ENCODE measurements around the gene DCC.

Gene DCC

GRCh38 chr18:52936931-52937330 is 596.9 kb downstream of the DCC start:
- H3K36me3 ChIP-seq (replicated peaks; ENCODE audit: insufficient read depth, low read length) = no peaks in the 10 kb centered on the region
- no peaks in the 10 kb centered on the region for H3K27me3 ChIP-seq (replicated peaks; ENCODE audit: insufficient read depth, low read length)
- no peaks in the 10 kb centered on the region for H3F3A ChIP-seq (ENCODE audit: insufficient read depth, low read length)
- H3K9ac ChIP-seq (ENCODE audit: low read length) = no peak overlapping the region
- DNase-seq = no peak
- no peak overlapping the region for H3K4me2 ChIP-seq (ENCODE audit: low read depth, low read length)
- H3K4me1 ChIP-seq (ENCODE audit: low read length) = no peaks in the 10 kb centered on the region
- H2AFZ ChIP-seq (ENCODE audit: low read length) = no peak overlapping the region
- no peaks in the 10 kb centered on the region for H3K79me2 ChIP-seq (ENCODE audit: low read length)
- H3K27ac ChIP-seq (ENCODE audit: low read length) = no peak overlapping the region
- H3K9me2 ChIP-seq (replicated peaks; ENCODE audit: insufficient read depth, low read length) = no peaks in the 10 kb centered on the region
- H3K9me3 ChIP-seq (replicated peaks; ENCODE audit: insufficient read depth, low read length) = no peaks in the 10 kb centered on the region
- H3K4me3 ChIP-seq (ENCODE audit: low read length) = no peak overlapping the region
- no peaks in the 10 kb centered on the region for H4K20me1 ChIP-seq (ENCODE audit: insufficient read depth, low read length)
- no peak for TF ChIP-seq EZH2phosphoT487 (IDR thresholded peaks at IDR 0.05; ENCODE audit: low read length)
- TF ChIP-seq, protein P1, sequence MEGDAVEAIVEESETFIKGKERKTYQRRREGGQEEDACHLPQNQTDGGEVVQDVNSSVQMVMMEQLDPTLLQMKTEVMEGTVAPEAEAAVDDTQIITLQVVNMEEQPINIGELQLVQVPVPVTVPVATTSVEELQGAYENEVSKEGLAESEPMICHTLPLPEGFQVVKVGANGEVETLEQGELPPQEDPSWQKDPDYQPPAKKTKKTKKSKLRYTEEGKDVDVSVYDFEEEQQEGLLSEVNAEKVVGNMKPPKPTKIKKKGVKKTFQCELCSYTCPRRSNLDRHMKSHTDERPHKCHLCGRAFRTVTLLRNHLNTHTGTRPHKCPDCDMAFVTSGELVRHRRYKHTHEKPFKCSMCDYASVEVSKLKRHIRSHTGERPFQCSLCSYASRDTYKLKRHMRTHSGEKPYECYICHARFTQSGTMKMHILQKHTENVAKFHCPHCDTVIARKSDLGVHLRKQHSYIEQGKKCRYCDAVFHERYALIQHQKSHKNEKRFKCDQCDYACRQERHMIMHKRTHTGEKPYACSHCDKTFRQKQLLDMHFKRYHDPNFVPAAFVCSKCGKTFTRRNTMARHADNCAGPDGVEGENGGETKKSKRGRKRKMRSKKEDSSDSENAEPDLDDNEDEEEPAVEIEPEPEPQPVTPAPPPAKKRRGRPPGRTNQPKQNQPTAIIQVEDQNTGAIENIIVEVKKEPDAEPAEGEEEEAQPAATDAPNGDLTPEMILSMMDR (IDR thresholded peaks at IDR 0.05; ENCODE audit: low read length) = no peak
- no peak for TF ChIP-seq EZH2 (optimal IDR thresholded peaks at IDR 0.05; ENCODE audit: low read depth, low read length)

GRCh38 chr18:52937840-52938239 is 597.8 kb downstream of the DCC start:
- Histone ChIP-seq H3K4me2 (ENCODE audit: low read depth, low read length) (no peak overlapping the region), H3K4me1 (ENCODE audit: low read length) (no peaks in the 10 kb centered on the region), H3K79me2 (ENCODE audit: low read length) (no peaks in the 10 kb centered on the region), H3F3A (ENCODE audit: insufficient read depth, low read length) (no peaks in the 10 kb centered on the region), H3K9ac (ENCODE audit: low read length) (no peak overlapping the region), H4K20me1 (ENCODE audit: insufficient read depth, low read length) (no peaks in the 10 kb centered on the region), H3K4me3 (ENCODE audit: low read length) (no peak overlapping the region), H2AFZ (ENCODE audit: low read length) (no peak overlapping the region), H3K9me2 (replicated peaks; ENCODE audit: insufficient read depth, low read length) (no peaks in the 10 kb centered on the region), H3K9me3 (replicated peaks; ENCODE audit: insufficient read depth, low read length) (no peaks in the 10 kb centered on the region), H3K36me3 (replicated peaks; ENCODE audit: insufficient read depth, low read length) (no peaks in the 10 kb centered on the region), H3K27me3 (replicated peaks; ENCODE audit: insufficient read depth, low read length) (no peaks in the 10 kb centered on the region), H3K27ac (ENCODE audit: low read length) (no peak overlapping the region)
- DNase-seq = no peak
- TF ChIP-seq, protein P1 (IDR thresholded peaks at IDR 0.05; ENCODE audit: low read length) = no peak
- TF ChIP-seq EZH2phosphoT487 (IDR thresholded peaks at IDR 0.05; ENCODE audit: low read length) = no peak
- no peak for TF ChIP-seq EZH2 (optimal IDR thresholded peaks at IDR 0.05; ENCODE audit: low read depth, low read length)

DNA sequence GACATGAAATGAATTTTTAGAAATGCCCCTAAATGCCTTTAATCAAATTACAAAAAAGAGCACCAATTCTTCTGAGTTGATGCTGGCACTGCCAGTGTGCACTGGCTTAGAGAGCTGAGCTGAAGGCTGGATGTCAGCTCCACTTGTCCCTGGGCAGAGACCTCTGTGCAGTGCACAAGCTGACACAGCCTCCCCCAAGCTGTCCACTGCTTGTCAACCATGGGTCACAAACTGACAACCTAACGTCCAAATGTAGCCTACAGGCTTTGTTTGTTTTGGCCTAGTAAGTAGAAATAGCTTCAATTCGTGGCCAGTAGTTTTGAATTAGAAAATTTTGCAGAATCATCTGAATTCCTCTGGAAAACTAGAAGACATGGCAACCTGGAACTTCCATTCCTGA is 605.6 kb downstream of the DCC start:
- Histone ChIP-seq H3K4me1 (ENCODE audit: low read length) (no peaks in the 10 kb centered on the region), H3K9me3 (replicated peaks; ENCODE audit: insufficient read depth, low read length) (no peaks in the 10 kb centered on the region), H3K79me2 (ENCODE audit: low read length) (no peaks in the 10 kb centered on the region), H3K4me2 (ENCODE audit: low read depth, low read length) (no peak overlapping the region), H3K27me3 (replicated peaks; ENCODE audit: insufficient read depth, low read length) (no peaks in the 10 kb centered on the region), H2AFZ (ENCODE audit: low read length) (no peak overlapping the region), H3K9ac (ENCODE audit: low read length) (no peak overlapping the region), H3K36me3 (replicated peaks; ENCODE audit: insufficient read depth, low read length) (no peaks in the 10 kb centered on the region), H4K20me1 (ENCODE audit: insufficient read depth, low read length) (no peaks in the 10 kb centered on the region), H3K9me2 (replicated peaks; ENCODE audit: insufficient read depth, low read length) (no peaks in the 10 kb centered on the region), H3K4me3 (ENCODE audit: low read length) (no peak overlapping the region), H3K27ac (ENCODE audit: low read length) (no peak overlapping the region), H3F3A (ENCODE audit: insufficient read depth, low read length) (no peaks in the 10 kb centered on the region)
- no peak for DNase-seq
- TF ChIP-seq, protein P1 (IDR thresholded peaks at IDR 0.05; ENCODE audit: low read length) = no peak
- TF ChIP-seq EZH2phosphoT487 (IDR thresholded peaks at IDR 0.05; ENCODE audit: low read length) (no peak), EZH2 (optimal IDR thresholded peaks at IDR 0.05; ENCODE audit: low read depth, low read length) (no peak)

Measured in MM.1S (cell line).